ENCODE measurements around the gene TLN1.

The TLN1 gene

DNA sequence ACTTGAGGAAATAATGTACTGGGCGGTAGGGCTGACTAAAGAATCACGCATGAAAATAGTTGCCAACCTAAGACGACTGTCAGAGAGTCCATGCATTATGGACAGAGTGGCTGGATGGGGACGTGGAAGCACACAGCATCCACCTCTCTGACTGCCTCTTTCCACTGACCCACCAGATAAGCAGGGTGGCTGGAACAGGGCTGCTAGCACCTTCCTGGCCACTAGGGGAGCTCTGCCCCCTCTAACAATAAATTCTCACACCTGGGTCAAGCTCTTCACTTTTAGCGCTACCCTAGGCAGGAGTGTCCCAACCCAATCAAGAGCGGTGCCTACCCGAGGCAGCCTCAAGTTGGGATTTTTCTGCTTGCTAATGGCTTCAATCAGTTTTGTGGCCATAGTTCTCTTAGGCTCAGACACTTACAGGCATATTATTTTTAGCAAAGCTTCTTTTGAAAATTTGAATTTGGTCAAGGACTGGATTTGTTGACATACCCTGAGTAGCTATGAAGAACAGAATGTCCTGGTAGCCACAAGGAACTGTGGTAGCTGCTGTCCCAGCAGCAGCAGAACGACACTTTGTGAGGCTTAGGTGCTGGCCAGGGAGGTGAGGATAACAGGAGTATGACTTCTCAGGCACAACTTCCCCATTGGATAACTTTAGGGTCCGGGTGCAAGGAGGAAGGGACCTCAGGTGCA lies 35.3 kb downstream of the TLN1 start:
- no peak overlapping the region for H3K4me3 ChIP-seq (ENCODE audit: low read depth, low read length)
- peak; percentile 33 for DNase-seq (ENCODE audit: low read depth)
- TF ChIP-seq, protein P1, sequence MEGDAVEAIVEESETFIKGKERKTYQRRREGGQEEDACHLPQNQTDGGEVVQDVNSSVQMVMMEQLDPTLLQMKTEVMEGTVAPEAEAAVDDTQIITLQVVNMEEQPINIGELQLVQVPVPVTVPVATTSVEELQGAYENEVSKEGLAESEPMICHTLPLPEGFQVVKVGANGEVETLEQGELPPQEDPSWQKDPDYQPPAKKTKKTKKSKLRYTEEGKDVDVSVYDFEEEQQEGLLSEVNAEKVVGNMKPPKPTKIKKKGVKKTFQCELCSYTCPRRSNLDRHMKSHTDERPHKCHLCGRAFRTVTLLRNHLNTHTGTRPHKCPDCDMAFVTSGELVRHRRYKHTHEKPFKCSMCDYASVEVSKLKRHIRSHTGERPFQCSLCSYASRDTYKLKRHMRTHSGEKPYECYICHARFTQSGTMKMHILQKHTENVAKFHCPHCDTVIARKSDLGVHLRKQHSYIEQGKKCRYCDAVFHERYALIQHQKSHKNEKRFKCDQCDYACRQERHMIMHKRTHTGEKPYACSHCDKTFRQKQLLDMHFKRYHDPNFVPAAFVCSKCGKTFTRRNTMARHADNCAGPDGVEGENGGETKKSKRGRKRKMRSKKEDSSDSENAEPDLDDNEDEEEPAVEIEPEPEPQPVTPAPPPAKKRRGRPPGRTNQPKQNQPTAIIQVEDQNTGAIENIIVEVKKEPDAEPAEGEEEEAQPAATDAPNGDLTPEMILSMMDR (IDR thresholded peaks at IDR 0.05; ENCODE audit: low read depth, low read length, missing control alignments), result peak; percentile 99

DNA sequence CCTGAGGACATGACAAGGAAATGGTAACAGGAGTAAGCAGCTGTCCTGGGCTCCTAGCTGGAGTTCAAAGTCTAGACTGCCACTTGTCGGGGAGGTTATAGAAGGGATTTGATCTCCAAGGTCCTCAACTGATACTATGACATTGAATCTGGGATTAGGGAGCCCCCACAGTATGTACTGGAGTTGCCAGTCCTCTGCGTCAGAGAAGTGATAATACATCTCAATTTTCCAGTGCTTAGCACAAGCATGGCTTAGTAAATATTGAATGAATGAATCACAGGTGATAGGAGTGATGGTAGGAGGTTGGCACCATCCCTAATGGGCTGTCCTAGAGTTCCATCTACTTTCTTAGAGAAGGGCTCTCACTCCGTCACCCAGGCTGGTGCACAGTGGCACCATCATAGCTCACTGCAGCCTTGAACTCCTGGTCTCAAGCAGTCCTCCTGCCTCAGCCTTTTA lies 36.0 kb downstream of the TLN1 start:
- TF ChIP-seq, protein P1 (IDR thresholded peaks at IDR 0.05; ENCODE audit: low read depth, low read length, missing control alignments), result no peak
- DNase-seq (ENCODE audit: low read depth), result no peak
- H3K4me3 ChIP-seq (ENCODE audit: low read depth, low read length), result no peak overlapping the region

DNA sequence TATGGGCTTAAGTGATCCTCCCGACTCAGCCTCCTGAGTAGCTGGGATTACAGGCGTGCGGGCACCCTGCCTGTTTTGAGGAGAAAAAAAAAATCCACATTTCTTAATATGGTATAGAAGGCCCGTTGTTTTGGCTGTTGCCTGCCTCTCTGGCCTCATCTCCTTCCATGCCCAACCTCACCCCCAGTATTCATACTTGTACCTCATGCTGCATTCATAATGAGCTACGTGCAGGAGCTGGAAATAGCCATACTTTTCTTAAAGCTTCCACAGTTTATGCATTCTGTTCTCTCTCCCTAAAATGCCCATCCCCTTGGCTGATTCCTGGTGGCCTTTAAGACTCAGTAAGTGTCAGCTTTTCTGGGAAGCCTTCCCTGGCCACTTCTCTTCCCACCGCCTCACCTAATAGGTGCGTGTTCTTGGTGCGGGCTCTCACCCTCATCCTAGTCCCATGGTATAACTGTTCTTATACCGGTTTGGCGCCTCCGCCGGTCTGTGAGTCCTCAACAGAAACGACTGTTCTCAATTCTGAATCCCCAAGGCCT lies 40.2 kb downstream of the TLN1 start:
- no peak for DNase-seq (ENCODE audit: low read depth)
- no peak overlapping the region for H3K4me3 ChIP-seq (ENCODE audit: low read depth, low read length)
- TF ChIP-seq, protein P1 (IDR thresholded peaks at IDR 0.05; ENCODE audit: low read depth, low read length, missing control alignments), result no peak

DNA sequence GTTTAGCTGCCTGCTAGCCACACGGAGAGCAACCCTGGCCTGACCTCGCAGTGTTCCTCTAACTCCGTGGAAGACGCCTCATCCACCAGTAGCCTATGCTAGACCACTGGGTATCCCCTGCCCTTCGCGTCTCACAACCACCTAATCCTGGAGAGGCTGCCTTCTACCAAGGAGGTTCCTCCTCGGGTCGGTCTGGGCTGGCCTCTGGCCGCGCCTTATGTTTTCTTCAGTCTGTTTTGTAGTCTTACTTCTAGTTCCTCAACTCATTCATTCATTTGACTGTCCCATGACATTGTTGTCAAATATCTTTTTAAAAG lies 40.7 kb downstream of the TLN1 start:
- DNase-seq (ENCODE audit: low read depth), result no peak
- TF ChIP-seq, protein P1 (IDR thresholded peaks at IDR 0.05; ENCODE audit: low read depth, low read length, missing control alignments), result no peak
- H3K4me3 ChIP-seq (ENCODE audit: low read depth, low read length), result peak overlapping the region; percentile 66

DNA sequence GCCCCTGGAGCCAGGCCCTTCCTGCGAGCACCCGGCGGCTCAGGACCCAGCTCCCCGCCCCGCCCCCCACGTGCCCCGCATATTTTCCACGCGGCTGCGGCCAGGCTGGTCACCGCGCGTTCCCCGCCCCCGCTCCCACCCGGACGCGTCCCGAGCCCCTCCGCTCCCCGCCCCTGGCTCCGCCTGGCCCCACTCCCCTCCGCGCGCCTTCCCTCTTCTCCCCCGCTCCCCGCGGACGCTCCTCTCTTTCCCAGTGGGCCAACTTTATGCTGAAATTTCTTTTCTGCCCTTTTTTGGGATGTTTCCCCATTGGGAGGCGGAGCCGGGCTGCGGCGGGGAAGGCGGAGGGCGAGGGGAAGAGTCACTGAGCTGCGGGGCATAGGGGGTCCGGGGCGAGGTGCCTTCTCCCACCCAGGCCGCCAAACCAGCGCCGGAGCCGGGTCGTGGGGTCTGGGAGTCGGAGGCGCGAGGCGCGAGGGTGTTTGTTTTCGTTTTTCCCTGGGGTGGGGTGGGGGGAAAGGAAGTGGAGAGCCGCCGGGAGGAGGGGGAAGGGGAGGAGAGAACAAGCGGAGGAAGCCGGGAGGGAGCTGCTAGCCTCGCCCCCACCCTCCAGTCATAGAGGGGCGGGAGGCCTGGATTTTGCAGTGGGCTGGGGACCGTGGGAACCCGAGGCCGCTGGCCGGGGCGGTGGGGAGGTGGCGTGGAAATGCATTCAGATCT lies 41.2 kb downstream of the TLN1 start:
- peak overlapping the region; percentile 66 for H3K4me3 ChIP-seq (ENCODE audit: low read depth, low read length)
- TF ChIP-seq, protein P1 (IDR thresholded peaks at IDR 0.05; ENCODE audit: low read depth, low read length, missing control alignments), result no peak
- DNase-seq (ENCODE audit: low read depth), result no peak

DNA sequence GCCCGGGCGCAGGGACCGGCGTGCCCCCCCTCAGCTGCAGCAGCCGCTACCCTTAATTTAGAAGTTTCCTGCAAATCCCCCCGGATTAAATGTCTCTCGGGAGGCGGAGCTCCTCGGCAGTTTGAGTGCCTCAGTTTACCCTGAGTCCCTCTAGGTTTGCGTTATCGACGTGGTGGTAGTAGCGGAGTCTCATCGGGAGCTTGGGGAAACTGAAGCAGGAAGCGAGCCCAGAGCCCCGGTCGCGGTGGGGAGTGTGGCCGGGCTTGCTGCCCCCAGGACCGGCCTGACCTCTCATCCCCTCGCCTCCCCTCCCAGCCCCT lies 41.7 kb downstream of the TLN1 start:
- DNase-seq (ENCODE audit: low read depth), result no peak
- TF ChIP-seq, protein P1 (IDR thresholded peaks at IDR 0.05; ENCODE audit: low read depth, low read length, missing control alignments), result no peak
- H3K4me3 ChIP-seq (ENCODE audit: low read depth, low read length), result peak overlapping the region; percentile 66

All from GM12864 (cell line).